Tibial nerve (tissue), 3 donors: ENCODE data around the gene PDHB.

ENCODE experiments used
- CTCF ChIP-seq, 5 experiments: fragments of 200-600 bp in 3 of 5; fragments of 450-650 bp in 2 of 5; sonication (generic) in 3 of 5; IDR thresholded peaks; one replicate each; pipeline ENCODE4 v1.5.1; 2016 to 2019; ENCODE audit warnings: antibody characterized with exemption in 5 of 5, mild to moderate bottlenecking in 3 of 5, moderate library complexity in 2 of 5
- POLR2A ChIP-seq, 2 donors: fragments of 450-650 bp; IDR thresholded peaks; one replicate each; pipeline ENCODE4 v1.6.1; 2017; ENCODE audit warnings: antibody characterized with exemption in 2 of 2, mild to moderate bottlenecking in 2 of 2, moderate library complexity in 2 of 2

- no peak for TF ChIP-seq CTCF (IDR thresholded peaks at IDR 0.05)
- no peak for TF ChIP-seq POLR2A (IDR thresholded peaks at IDR 0.05)
Observed at GRCh38 chr3:58471025-58471887, 37.6 kb upstream of the PDHB start.
